ENCODE measurements around the gene KRT80. TPM values are rescaled to one million over a fixed set of nuclear protein-coding genes. Genes with fewer than 3 reads are reported as not detected.
A peak's percentile ranks its signal among the peaks of the same experiment; 100 is the strongest.

The KRT80 gene
- total RNA-seq, 2 experiments from 2014 or later = not detected

GRCh38 chr12:52141306-52141705 is 50.5 kb downstream of the KRT80 start:
- H3K4me3 Mint-ChIP-seq = no peak overlapping the region
- ATAC-seq (ENCODE audit: poor library complexity) (no peak), DNase-seq (no peak)
- H3K27ac Mint-ChIP-seq = no peak overlapping the region
- no peak for TF ChIP-seq CTCF (IDR thresholded peaks at IDR 0.05)
- intact Hi-C loops (cut with DNase I, micrococcal nuclease) = no loop called here
- no peaks in the 10 kb centered on the region for H3K36me3 ChIP-seq (ENCODE audit: insufficient read depth, low read length)
- H3K9me3 Mint-ChIP-seq = no peaks in the 10 kb centered on the region
- no peak overlapping the region for H3K27ac ChIP-seq (ENCODE audit: low read depth in 1 of 2, low read length in 2 of 2)
- H3K36me3 Mint-ChIP-seq (ENCODE audit: low read depth) = no peaks in the 10 kb centered on the region
- no peaks in the 10 kb centered on the region for H3K9me3 ChIP-seq (ENCODE audit: control insufficient read depth in 1 of 2, insufficient read depth in 1 of 2, low read length in 2 of 2)
- H3K27me3 Mint-ChIP-seq = peaks cover 5% of the 10 kb centered on the region
- ChIA-PET CTCF (no interaction called here), POLR2A (no interaction called here)
- H3K4me1 Mint-ChIP-seq (ENCODE audit: low read depth) = no peaks in the 10 kb centered on the region
- H3K27me3 ChIP-seq (ENCODE audit: control insufficient read depth in 1 of 2, insufficient read depth in 2 of 2, low read length in 2 of 2) = peaks cover 0 to 5% of the 10 kb centered on the region in 2 experiments
- H3K4me1 ChIP-seq (ENCODE audit: insufficient read depth, low read length) = no peaks in the 10 kb centered on the region
- no peak overlapping the region for H3K4me3 ChIP-seq (ENCODE audit: low read length)

- Mint-ChIP-seq H3K27me3 (peaks cover 5% of the 10 kb centered on the region), H3K4me3 (no peak overlapping the region), H3K9me3 (no peaks in the 10 kb centered on the region), H3K27ac (no peak overlapping the region), H3K36me3 (ENCODE audit: low read depth) (no peaks in the 10 kb centered on the region), H3K4me1 (ENCODE audit: low read depth) (no peaks in the 10 kb centered on the region)
- Histone ChIP-seq H3K4me1 (ENCODE audit: insufficient read depth, low read length) (no peaks in the 10 kb centered on the region), H3K36me3 (ENCODE audit: insufficient read depth, low read length) (no peaks in the 10 kb centered on the region), H3K27me3 (ENCODE audit: control insufficient read depth in 1 of 2, insufficient read depth in 2 of 2, low read length in 2 of 2) (peaks cover 0 to 5% of the 10 kb centered on the region in 2 experiments), H3K9me3 (ENCODE audit: control insufficient read depth in 1 of 2, insufficient read depth in 1 of 2, low read length in 2 of 2) (no peaks in the 10 kb centered on the region), H3K4me3 (ENCODE audit: low read length) (no peak overlapping the region), H3K27ac (ENCODE audit: low read depth in 1 of 2, low read length in 2 of 2) (no peak overlapping the region)
- CTCF ChIA-PET = interaction anchor here (1.3 kb wide), 1 partner anchor 186 kb away, joined by 4 read pairs; no protein-coding TSS in a partner anchor
- peak in 11 of 14 experiments; percentile 9 to 64 (median 32) for DNase-seq
- TF ChIP-seq CTCF (IDR thresholded peaks at IDR 0.05) = peak; percentile 69
- intact Hi-C loops (cut with DNase I, micrococcal nuclease) = loop anchor here in 1 of 2 experiments (1.0 kb wide), 1 partner anchor 188 kb away; no protein-coding TSS in a partner anchor
- POLR2A ChIA-PET = no interaction called here
- peak; percentile 98 for ATAC-seq (ENCODE audit: poor library complexity)
Observed at GRCh38 chr12:52139579-52140062, 52.2 kb downstream of the KRT80 start.

GRCh38 chr12:52139147-52139546 is 52.7 kb downstream of the KRT80 start:
- ChIA-PET POLR2A (no interaction called here), CTCF (no interaction called here)
- DNase-seq (no peak), ATAC-seq (ENCODE audit: poor library complexity) (no peak)
- H3K9me3 ChIP-seq (ENCODE audit: control insufficient read depth in 1 of 2, insufficient read depth in 1 of 2, low read length in 2 of 2) = no peaks in the 10 kb centered on the region
- no peaks in the 10 kb centered on the region for H3K4me1 Mint-ChIP-seq (ENCODE audit: low read depth)
- no peak overlapping the region for H3K27ac Mint-ChIP-seq
- H3K27me3 Mint-ChIP-seq = peaks cover 5% of the 10 kb centered on the region
- no peaks in the 10 kb centered on the region for H3K36me3 ChIP-seq (ENCODE audit: insufficient read depth, low read length)
- peaks cover 0 to 5% of the 10 kb centered on the region in 2 experiments for H3K27me3 ChIP-seq (ENCODE audit: control insufficient read depth in 1 of 2, insufficient read depth in 2 of 2, low read length in 2 of 2)
- no peaks in the 10 kb centered on the region for H3K4me1 ChIP-seq (ENCODE audit: insufficient read depth, low read length)
- intact Hi-C loops (cut with DNase I, micrococcal nuclease) = loop anchor here in 1 of 2 experiments (1.0 kb wide), 1 partner anchor 188 kb away; no protein-coding TSS in a partner anchor
- H3K4me3 ChIP-seq (ENCODE audit: low read length) = no peak overlapping the region
- no peaks in the 10 kb centered on the region for H3K36me3 Mint-ChIP-seq (ENCODE audit: low read depth)
- no peak overlapping the region for H3K27ac ChIP-seq (ENCODE audit: low read depth in 1 of 2, low read length in 2 of 2)
- no peaks in the 10 kb centered on the region for H3K9me3 Mint-ChIP-seq
- H3K4me3 Mint-ChIP-seq = no peak overlapping the region
- TF ChIP-seq CTCF (IDR thresholded peaks at IDR 0.05) = no peak
